Stomach (tissue), 4 donors: ENCODE results near the gene FAM9C.

Experiments used
- CTCF ChIP-seq, 7 experiments: fragments of 450-650 bp in 4 of 7; fragments of 200-600 bp in 3 of 7; sonication (generic) in 3 of 7; IDR thresholded peaks; one replicate each; pipeline ENCODE4 v1.5.1; 2016 to 2019; ENCODE audit warnings: antibody characterized with exemption in 7 of 7, control low read depth in 2 of 7, mild to moderate bottlenecking in 1 of 7
- EP300 ChIP-seq: sonication (generic); formaldehyde crosslinking; IDR thresholded peaks from one replicate; pipeline ENCODE4 v1.6.1; 2017; ENCODE audit warnings: antibody characterized with exemption
- POLR2A ChIP-seq, 4 donors: fragments of 450-650 bp; IDR thresholded peaks; one replicate each; pipeline ENCODE4 v1.6.1; 2016; ENCODE audit warnings: antibody characterized with exemption in 4 of 4, control low read depth in 2 of 4, mild to moderate bottlenecking in 1 of 4, moderate library complexity in 1 of 4
- POLR2AphosphoS5 ChIP-seq, 3 donors: sonication (generic); formaldehyde crosslinking; IDR thresholded peaks; one replicate each; pipeline ENCODE4 v1.6.1; 2016; ENCODE audit warnings: antibody characterized with exemption in 3 of 3

- no peak for TF ChIP-seq CTCF (IDR thresholded peaks at IDR 0.05)
- no peak for TF ChIP-seq EP300
- TF ChIP-seq POLR2A (IDR thresholded peaks at IDR 0.05), result no peak
- no peak for TF ChIP-seq POLR2AphosphoS5 (IDR thresholded peaks at IDR 0.05)
These were observed 43.1 kb upstream of the FAM9C start for GRCh38 chrX:13087322-13088155.
